Vagina (tissue), 2 donors: ENCODE results near the gene CFP.

Experiments
- POLR2A ChIP-seq, 2 donors: fragments of 450-650 bp; IDR thresholded peaks; one replicate each; pipeline ENCODE4 v1.6.1; 2017; ENCODE audit warnings: antibody characterized with exemption in 2 of 2, mild to moderate bottlenecking in 2 of 2, moderate library complexity in 2 of 2
- TF ChIP-seq, protein P1 (sequence below), 3 experiments: fragments of 450-650 bp in 2 of 3; fragments of 200-600 bp in 1 of 3; sonication (generic) in 1 of 3; IDR thresholded peaks; one replicate each; pipeline ENCODE4 v1.5.1; 2017 to 2019; ENCODE audit warnings: antibody characterized with exemption in 3 of 3, mild to moderate bottlenecking in 2 of 3, moderate library complexity in 2 of 3

DNA sequence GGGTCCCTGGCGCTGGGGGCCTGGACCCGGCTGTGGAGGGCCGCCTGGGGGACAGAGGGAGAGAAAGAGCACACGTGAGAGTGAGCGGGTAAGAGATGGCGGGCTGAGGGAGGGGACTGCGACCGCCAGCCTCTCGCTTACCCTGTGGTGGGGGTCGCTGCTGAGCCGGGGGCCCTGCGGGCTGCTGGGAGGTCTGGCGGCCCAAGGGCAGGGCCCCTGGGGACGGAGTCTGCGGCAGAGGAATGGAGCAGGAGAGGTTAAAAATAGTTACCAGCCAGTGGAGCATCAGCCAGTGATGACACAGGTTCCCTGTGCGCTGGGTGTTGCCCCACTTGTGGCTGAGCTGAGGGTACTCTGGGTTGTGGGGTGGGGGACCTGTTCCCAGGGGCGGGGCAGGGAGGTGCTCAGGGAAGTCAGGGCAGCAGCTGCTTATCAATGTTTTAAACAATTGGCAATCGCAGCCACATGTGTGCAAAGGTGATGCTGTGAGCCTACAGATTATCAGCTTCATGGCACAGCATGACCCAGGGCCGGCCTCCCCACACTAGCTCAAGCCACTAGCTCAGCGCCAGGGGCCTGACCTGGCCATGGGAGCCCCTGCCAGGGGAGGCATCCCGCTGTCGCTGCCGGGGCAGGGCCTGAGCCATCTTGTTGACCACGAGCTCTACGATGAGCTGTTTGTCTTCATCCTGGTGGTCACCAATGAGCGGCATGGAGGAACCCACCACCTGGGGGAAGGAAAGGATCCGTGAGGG is 55.0 kb downstream of the CFP start:
- TF ChIP-seq, protein P1, sequence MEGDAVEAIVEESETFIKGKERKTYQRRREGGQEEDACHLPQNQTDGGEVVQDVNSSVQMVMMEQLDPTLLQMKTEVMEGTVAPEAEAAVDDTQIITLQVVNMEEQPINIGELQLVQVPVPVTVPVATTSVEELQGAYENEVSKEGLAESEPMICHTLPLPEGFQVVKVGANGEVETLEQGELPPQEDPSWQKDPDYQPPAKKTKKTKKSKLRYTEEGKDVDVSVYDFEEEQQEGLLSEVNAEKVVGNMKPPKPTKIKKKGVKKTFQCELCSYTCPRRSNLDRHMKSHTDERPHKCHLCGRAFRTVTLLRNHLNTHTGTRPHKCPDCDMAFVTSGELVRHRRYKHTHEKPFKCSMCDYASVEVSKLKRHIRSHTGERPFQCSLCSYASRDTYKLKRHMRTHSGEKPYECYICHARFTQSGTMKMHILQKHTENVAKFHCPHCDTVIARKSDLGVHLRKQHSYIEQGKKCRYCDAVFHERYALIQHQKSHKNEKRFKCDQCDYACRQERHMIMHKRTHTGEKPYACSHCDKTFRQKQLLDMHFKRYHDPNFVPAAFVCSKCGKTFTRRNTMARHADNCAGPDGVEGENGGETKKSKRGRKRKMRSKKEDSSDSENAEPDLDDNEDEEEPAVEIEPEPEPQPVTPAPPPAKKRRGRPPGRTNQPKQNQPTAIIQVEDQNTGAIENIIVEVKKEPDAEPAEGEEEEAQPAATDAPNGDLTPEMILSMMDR (IDR thresholded peaks at IDR 0.05): no peak
- no peak for TF ChIP-seq POLR2A (IDR thresholded peaks at IDR 0.05)
